BJ (cell line): ENCODE results near the gene SGIP1. TPM values are rescaled to one million over a fixed set of nuclear protein-coding genes. Genes with fewer than 3 reads are reported as not detected.

Experiments
- CTCF ChIA-PET: fragments of 350-600 bp; formaldehyde crosslinking; extraction: SDS; loops from one replicate; lab custom pipeline; 2021; ENCODE audit warnings: antibody characterized with exemption, inconsistent platforms; lab: Yijun Ruan, JAX
- POLR2A ChIA-PET: fragments of 300-600 bp; sonication (Branson Sonifier 250); formaldehyde crosslinking; extraction: SDS; loops from one replicate; lab custom pipeline; 2021; ENCODE audit warnings: antibody characterized with exemption; lab: Charles Lee
- DNase-seq: peaks from one replicate; pipeline ENCODE4 v3.0.0-alpha.2; 2011; ENCODE audit warnings: low read depth
- H3K27me3 ChIP-seq: 2 replicates; pipeline ENCODE4 v1.6.0; 2011; ENCODE audit warnings: low read length; ENCODE audit not compliant: control insufficient read depth, insufficient read depth
- H3K36me3 ChIP-seq: 2 replicates; pipeline ENCODE4 v1.5.1; 2011; ENCODE audit warnings: low read length; ENCODE audit not compliant: control insufficient read depth, insufficient read depth
- H3K4me3 ChIP-seq: 2 replicates; pipeline ENCODE4 v1.5.1; 2011; ENCODE audit warnings: low read depth, mild to moderate bottlenecking, control low read depth, low read length
- polyA plus RNA-seq: library from polyadenylated mRNA; depleted of rRNA; stranded (reverse); fragments of >200 nt; gene quantifications from 2 replicates; pipeline ENCODE4 v1.2.3, GENCODE V29; 2011
- TF ChIP-seq, protein P1 (sequence below): IDR thresholded peaks from 2 replicates; pipeline ENCODE4 v1.5.1; 2011; ENCODE audit warnings: low read depth, mild to moderate bottlenecking, control low read depth, inconsistent platforms, low read length, moderate library complexity; ENCODE audit not compliant: insufficient read depth

SGIP1 gene
- polyA plus RNA-seq, 1 experiment = 49.4 TPM

GRCh38 chr1:66563941-66564630 lies 30.1 kb downstream of the SGIP1 start:
- Histone ChIP-seq H3K36me3 (no peaks in the 10 kb centered on the region), H3K27me3 (no peaks in the 10 kb centered on the region), H3K4me3 (no peak overlapping the region)
- peak; percentile 97 for DNase-seq
- TF ChIP-seq, protein P1, sequence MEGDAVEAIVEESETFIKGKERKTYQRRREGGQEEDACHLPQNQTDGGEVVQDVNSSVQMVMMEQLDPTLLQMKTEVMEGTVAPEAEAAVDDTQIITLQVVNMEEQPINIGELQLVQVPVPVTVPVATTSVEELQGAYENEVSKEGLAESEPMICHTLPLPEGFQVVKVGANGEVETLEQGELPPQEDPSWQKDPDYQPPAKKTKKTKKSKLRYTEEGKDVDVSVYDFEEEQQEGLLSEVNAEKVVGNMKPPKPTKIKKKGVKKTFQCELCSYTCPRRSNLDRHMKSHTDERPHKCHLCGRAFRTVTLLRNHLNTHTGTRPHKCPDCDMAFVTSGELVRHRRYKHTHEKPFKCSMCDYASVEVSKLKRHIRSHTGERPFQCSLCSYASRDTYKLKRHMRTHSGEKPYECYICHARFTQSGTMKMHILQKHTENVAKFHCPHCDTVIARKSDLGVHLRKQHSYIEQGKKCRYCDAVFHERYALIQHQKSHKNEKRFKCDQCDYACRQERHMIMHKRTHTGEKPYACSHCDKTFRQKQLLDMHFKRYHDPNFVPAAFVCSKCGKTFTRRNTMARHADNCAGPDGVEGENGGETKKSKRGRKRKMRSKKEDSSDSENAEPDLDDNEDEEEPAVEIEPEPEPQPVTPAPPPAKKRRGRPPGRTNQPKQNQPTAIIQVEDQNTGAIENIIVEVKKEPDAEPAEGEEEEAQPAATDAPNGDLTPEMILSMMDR = no peak
- ChIA-PET CTCF (interaction anchor here (1.3 kb wide), 1 partner anchor 117 kb away, joined by 3 read pairs; no protein-coding TSS in a partner anchor), POLR2A (no interaction called here)

- CTCF ChIA-PET = no interaction called here
- no peaks in the 10 kb centered on the region for H3K36me3 ChIP-seq
- DNase-seq = no peak
- no peaks in the 10 kb centered on the region for H3K27me3 ChIP-seq
- POLR2A ChIA-PET = no interaction called here
- no peak overlapping the region for H3K4me3 ChIP-seq
- TF ChIP-seq, protein P1 = no peak
Measured at GRCh38 chr1:66570196-66570595, 36.2 kb downstream of the SGIP1 start.

- TF ChIP-seq, protein P1 = no peak
- DNase-seq = peak; percentile 63
- H3K27me3 ChIP-seq = no peaks in the 10 kb centered on the region
- POLR2A ChIA-PET = no interaction called here
- H3K4me3 ChIP-seq = no peak overlapping the region
- CTCF ChIA-PET = interaction anchor here (1.1 to 1.3 kb wide), 2 partner anchors 9 to 23 kb away, joined by 3 to 4 read pairs; no protein-coding TSS in a partner anchor
- no peaks in the 10 kb centered on the region for H3K36me3 ChIP-seq
Measured at GRCh38 chr1:66571789-66572188, 37.8 kb downstream of the SGIP1 start.

DNA sequence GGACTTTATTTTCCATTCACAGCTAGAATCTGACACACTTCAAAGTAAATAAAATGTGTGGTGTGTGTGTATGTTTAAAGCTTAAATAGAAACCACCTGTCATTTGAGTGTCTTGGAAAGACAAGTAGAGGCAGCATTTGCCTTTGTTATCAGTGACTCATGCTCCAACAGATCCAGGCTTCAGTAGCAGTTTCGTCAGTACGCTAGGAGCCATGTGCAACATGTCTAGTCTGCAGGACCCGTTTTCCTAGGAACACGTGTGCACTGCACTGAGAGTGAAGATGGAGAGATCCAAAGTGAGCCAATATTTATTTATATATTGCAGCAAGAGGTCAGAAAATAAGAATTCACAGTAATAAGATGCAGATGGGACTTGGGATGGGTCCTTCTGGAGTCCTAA lies 41.8 kb downstream of the SGIP1 start:
- Histone ChIP-seq H3K36me3 (no peaks in the 10 kb centered on the region), H3K4me3 (no peak overlapping the region), H3K27me3 (no peaks in the 10 kb centered on the region)
- ChIA-PET CTCF (no interaction called here), POLR2A (no interaction called here)
- TF ChIP-seq, protein P1 = no peak
- DNase-seq = peak; percentile 51

GRCh38 chr1:66576645-66577044 lies 42.7 kb downstream of the SGIP1 start:
- H3K27me3 ChIP-seq = no peaks in the 10 kb centered on the region
- H3K4me3 ChIP-seq = no peak overlapping the region
- ChIA-PET POLR2A (no interaction called here), CTCF (interaction anchor here (0.8 kb wide), 1 partner anchor 17 kb away, joined by 4 read pairs; no protein-coding TSS in a partner anchor)
- DNase-seq = no peak
- TF ChIP-seq, protein P1 = no peak
- no peaks in the 10 kb centered on the region for H3K36me3 ChIP-seq
